Cardiac fibroblast (primary cell): ENCODE measurements around the gene RBSN.

ENCODE experiments used
- DNase-seq, 2 donors: peaks; one replicate each; pipeline versions ENCODE4 v3.0.0 to v3.0.0-alpha.2; 2010; ENCODE audit warnings: low read depth in 2 of 2
- H3K4me3 ChIP-seq, 2 donors: replicated peaks in 1 of 2; 1 replicate in 1 of 2; 2 replicates in 1 of 2; pipeline ENCODE4 v1.5.1; 2011; ENCODE audit warnings: low read depth in 2 of 2, low read length in 2 of 2, mild to moderate bottlenecking in 2 of 2, moderate library complexity in 1 of 2
- TF ChIP-seq, protein P1 (sequence below): IDR thresholded peaks from one replicate; pipeline ENCODE4 v1.5.1; 2011; ENCODE audit warnings: low read depth, mild to moderate bottlenecking, low read length, inconsistent platforms

The RBSN gene

DNA sequence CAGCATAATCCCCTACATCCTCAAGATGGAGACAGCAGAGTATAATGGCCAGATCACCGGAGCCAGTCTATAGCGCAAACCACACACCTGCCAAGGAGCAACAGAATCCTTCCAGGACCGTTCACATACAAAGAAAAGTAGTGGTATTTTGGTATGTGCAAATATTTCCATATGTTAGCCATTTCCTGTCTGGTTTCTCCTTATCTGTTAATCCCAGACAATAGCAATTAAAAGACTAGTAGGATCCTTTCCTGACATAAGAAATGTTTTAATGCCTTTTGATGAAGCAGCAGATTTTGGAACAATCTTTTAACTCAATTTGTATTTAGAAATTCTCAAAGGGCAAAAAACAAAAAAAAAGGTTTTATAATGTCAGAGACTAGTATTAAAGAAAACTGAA lies 56.0 kb downstream of the RBSN start:
- TF ChIP-seq, protein P1, sequence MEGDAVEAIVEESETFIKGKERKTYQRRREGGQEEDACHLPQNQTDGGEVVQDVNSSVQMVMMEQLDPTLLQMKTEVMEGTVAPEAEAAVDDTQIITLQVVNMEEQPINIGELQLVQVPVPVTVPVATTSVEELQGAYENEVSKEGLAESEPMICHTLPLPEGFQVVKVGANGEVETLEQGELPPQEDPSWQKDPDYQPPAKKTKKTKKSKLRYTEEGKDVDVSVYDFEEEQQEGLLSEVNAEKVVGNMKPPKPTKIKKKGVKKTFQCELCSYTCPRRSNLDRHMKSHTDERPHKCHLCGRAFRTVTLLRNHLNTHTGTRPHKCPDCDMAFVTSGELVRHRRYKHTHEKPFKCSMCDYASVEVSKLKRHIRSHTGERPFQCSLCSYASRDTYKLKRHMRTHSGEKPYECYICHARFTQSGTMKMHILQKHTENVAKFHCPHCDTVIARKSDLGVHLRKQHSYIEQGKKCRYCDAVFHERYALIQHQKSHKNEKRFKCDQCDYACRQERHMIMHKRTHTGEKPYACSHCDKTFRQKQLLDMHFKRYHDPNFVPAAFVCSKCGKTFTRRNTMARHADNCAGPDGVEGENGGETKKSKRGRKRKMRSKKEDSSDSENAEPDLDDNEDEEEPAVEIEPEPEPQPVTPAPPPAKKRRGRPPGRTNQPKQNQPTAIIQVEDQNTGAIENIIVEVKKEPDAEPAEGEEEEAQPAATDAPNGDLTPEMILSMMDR: no peak
- H3K4me3 ChIP-seq: no peak overlapping the region
- peak; percentile 22 for DNase-seq

GRCh38 chr3:15041950-15042349 lies 57.0 kb downstream of the RBSN start:
- TF ChIP-seq, protein P1: no peak
- no peak overlapping the region for H3K4me3 ChIP-seq
- DNase-seq: no peak

GRCh38 chr3:15040844-15041243 lies 58.1 kb downstream of the RBSN start:
- DNase-seq: peak in 1 of 2 donors; percentile 23
- TF ChIP-seq, protein P1: no peak

DNA sequence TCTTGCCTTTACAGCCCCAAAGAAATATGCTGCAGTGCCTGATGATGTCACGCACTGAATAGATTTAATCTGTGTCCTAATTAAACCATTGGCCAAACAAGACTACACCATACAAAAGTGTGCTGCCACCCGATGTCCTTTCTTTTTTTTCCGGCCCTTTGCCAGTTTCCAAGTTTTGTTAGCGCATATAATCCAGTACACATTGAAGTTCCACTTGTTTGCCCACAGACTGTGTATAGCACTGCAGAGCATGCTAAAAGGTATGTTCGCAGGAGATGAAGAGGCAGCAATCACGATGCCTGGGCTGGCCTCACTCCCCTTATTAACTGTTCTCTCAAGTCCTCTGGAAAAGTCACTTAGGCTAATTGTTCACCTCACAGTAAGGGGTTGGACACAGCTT lies 60.6 kb downstream of the RBSN start:
- no peak overlapping the region for H3K4me3 ChIP-seq
- DNase-seq: no peak
- TF ChIP-seq, protein P1: no peak

More at GRCh38 chr3:15040844-15041243, 58.1 kb downstream of the RBSN start:
- no peak overlapping the region for H3K4me3 ChIP-seq

- DNase-seq: no peak
- TF ChIP-seq, protein P1: no peak
- no peak overlapping the region for H3K4me3 ChIP-seq
Measured at GRCh38 chr3:15033103-15033502, 65.8 kb downstream of the RBSN start.

- TF ChIP-seq, protein P1: no peak
- no peak for DNase-seq
- no peak overlapping the region for H3K4me3 ChIP-seq
Measured at GRCh38 chr3:15032650-15033049, 66.3 kb downstream of the RBSN start.

DNA sequence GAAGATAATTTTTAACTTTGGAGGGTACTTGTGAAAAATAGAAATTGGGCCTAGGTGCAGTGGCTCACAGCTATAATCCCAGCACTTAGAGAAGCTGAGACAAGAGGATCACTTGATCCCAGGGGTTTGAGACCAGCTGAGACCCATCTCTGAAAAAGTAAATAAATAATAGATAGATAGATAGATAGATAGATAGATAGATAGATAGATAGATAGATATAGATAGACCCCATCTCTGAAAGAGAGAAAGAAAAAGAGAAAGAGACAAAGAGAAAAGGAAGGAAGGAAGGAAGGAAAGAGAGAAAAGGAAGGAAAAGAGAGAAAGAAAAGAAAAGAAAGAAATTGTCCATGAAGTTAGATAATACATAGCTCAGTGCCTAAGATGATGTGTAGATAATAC lies 69.3 kb downstream of the RBSN start:
- DNase-seq: no peak
- H3K4me3 ChIP-seq: no peak overlapping the region
- TF ChIP-seq, protein P1: no peak
